Inferior parietal cortex (tissue), 1 donor: Measurements from ENCODE around the gene ITGB8.

Experiments
- DNase-seq: peaks from one replicate; pipeline ENCODE4 v3.0.0-alpha.2; 2016; ENCODE audit errors: extremely low spot score

ITGB8 gene

DNA sequence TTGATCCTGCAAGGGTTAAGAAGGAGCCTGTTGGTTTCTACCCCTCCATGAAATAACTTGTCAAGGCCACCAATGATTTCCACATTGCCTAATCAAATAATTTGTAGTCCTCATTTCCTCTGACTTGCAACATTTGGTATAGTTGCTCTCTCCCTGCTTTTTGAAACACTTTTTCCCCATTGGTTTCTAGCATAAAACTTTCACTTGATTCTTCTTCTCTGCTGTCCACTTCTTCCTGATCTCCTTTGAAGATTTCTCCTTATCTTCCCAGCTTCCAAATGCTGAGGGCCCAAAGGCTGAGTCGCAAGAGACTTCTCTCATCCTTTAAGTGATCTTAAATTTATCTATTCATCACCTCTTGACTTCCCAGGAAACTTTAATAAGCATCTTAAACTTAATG is 134.2 kb downstream of the ITGB8 start:
- no peak for DNase-seq
